Measurements from ENCODE around the gene HEXA.

The HEXA gene

GRCh38 chr15:72319360-72319984, 56.3 kb downstream of the HEXA start:
- peak; percentile 41 for DNase-seq (ENCODE audit: low read depth)

DNA sequence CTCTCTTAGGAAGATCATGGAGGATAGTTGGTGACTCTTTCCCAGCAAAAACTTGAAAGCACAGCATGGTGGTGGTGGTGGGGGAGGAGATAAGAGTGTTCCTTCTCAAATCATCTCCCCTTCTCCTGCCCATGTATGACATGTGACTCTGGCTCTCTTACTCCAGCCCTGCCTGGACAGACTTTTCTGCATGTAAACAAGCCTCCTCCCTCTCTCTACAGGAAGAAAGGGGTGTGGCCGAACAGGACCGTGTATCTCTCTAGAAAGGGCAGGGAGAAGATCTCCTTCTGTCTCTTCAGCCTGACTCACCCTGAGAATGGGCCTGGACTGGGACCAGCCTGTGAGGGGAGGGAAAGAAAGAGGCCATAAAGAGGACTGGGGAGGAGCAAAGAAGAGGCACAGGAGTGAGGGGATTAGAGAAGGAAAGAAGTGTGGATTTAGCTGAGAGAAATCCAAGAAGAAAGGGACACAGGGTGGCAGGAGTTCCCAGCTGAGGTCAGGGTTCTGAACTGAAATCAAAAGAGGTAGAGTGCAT, 57.3 kb downstream of the HEXA start:
- no peak for DNase-seq (ENCODE audit: low read depth)

DNA sequence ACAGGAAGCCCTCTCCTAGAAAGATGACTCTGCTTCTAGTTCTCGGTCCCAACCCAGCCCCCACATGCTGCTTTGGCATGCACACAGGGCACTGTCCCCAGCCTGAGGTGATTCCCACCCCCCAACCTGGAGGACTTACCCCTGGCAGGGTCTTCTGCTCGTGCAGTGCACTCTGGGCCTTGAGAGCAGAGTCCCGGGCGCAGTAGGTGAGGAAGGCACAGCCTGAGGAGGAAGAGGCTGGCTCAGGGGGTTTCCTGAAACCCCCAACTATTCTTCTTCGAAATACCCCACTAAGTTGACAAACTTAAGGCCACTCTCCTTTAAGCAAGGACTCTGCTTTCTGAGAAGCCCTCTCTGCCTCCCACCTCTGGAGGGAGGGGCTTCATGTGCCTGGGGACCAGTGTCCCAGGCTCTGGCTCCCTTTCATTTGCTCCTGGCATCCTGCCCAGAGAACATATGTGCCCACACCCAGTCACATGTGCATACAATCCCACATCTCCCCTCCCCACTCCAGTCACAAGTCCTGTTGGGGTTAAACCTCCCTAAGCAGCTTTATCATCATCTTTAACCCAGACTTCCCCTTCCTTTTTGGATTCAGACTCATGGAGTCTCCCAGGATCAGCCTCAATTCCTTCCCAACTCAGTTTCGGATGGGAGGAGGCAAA, 60.0 kb downstream of the HEXA start:
- DNase-seq (ENCODE audit: low read depth): no peak

DNA sequence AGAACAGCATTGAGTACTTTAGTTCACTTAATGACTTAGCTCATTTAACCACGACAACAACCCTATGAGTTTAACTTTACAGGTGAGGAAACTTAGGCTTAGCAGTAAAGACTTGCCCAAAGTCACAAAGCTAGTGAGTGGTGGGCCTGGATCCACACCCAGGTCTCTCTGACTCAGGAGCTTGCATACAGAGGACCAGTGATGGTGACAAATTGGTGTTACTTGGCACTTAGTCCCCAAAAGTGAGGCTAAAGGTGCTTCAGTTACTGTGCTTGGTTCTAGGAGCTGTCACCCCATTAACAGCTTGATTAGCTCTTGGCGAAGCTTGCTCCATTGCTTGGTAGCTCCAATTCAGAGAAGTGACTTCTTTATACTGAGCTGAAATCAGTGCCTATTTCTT, 61.9 kb downstream of the HEXA start:
- DNase-seq (ENCODE audit: low read depth): no peak

DNA sequence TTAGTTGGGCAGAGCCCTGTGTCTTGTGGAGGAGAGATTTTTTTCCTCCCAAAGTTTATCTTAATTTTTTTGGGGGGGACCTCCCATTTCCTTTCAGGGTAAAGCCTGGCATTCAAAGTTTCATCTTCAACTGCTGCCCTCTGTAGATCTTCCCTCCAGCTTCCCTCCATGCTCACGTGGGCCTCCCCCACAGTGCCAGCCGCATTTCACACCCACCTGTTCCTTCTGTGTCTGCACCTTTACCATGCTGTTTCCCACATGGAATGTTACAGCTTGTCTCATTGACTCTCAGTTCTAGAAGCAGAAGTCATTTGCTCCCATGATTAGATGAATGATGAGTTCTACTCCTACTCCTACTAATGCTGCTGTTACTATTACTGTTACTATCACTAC, 62.4 kb downstream of the HEXA start:
- DNase-seq (ENCODE audit: low read depth): no peak

- peak; percentile 55 for DNase-seq (ENCODE audit: low read depth)
Observed at GRCh38 chr15:72312605-72313447, 63.0 kb downstream of the HEXA start.

DNA sequence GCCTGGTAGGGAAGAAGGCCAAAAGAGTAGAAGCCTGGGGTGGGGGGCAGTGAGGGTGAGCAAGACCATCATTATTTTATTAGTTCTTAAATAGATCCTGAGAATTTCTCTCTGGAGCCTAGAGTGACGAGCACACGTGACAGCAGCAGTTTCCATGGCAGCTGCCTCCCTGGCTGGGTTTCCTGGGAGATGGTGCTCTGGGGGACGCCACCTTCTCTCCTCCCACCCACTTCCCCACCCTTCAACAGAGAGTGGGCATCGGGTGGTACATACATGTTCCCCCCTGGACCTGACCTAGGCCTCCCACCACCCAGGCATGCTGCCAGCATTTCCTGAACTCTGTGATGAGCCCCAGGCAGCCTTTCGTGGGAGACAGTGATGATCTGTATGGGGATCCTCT, 68.8 kb downstream of the HEXA start:
- no peak for DNase-seq (ENCODE audit: low read depth)

DNA sequence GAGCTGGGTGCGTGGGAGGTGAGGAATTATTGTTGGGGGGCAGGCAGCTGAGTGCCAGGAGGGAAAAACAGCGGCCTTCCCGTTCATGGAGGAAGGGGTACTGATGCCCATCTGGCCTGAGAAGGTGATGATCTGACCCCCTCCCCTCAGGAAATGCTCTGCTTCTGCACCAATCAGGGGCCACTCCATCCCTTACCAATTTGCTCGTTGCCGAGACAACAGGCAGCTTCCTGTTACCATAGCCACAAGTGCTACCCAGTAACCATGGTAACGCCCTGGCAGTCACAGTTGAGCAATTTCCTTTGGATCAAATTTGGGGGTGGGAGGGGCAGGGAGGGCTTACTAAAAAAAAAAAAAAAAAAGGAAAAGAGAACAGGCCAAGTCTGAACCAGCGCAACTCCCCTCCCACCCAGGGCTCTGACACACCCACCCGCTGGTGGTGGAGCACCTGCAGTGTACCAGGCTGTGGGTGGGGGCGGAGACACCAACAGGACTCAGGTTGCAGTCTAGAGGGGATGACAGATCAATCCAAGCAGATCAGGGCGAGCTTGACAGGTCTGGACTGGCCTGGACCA, 69.5 kb downstream of the HEXA start:
- DNase-seq (ENCODE audit: low read depth): peak; percentile 30

- DNase-seq (ENCODE audit: low read depth): no peak
Observed at GRCh38 chr15:72304596-72304995, 71.2 kb downstream of the HEXA start.

GRCh38 chr15:72302955-72303354, 72.9 kb downstream of the HEXA start:
- DNase-seq (ENCODE audit: low read depth): peak; percentile 61

All from amniotic epithelial cell (primary cell).